Hepatic stellate cell (primary cell): Measurements from ENCODE around the gene CPLX3.

Source experiments
- DNase-seq: peaks from one replicate; pipeline ENCODE4 v3.0.0; 2011; ENCODE audit warnings: low spot score

CPLX3 gene

DNA sequence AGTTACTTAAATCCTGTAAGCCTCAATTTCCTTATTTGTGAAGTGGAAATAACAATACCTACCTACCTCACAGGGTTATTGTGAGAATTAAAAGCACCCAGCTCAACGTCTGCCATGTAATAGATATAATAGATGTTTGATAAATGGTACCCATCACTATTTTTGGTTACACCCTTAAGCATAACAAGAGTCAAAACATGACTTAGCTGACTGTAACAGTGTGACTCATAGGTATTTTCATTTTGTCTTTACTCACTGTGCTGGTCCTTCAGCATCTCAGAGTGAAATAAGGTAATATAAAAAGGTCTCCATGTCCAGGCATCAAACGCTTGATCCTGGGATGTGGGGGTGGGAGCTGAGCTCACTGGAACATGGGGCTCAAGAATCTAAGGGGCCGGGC is 3.1 kb downstream of the CPLX3 start:
- DNase-seq: peak; percentile 76

DNA sequence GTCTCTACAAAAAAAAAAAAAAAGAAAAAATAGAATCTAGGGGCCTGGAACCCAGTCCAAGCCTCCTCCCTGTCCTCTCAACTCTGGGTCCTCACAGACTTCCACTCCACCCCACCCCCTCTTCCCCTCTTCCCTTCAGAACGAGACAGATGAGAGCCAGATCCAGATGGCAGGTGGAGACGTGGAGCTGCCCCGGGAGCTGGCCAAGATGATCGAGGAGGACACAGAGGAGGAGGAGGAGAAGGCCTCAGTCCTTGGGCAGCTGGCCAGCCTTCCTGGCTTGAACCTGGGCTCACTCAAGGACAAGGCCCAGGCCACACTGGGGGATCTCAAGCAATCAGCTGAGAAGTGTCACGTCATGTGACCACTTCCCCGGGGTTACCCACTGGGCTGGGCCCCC is 3.6 kb downstream of the CPLX3 start:
- no peak for DNase-seq

DNA sequence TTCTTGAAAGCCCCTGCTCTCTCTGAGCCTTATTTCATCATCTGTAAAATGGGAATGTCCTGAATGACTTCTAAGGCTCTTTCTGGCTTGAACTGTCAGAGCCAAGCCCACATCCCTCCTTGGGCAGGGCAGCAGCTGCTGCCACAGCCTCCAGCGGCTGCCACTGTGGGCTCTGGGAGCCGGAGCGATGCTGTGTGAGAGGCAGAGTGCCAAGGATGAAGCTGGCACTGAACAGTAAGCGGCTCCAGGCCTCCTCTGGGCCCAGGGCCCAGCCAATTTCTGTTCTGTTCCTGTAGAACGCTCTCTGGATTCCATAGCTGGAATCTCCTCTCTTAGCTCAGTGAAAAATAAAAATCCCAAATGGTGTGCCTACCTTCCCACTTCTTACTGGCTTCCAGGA is 4.4 kb downstream of the CPLX3 start:
- DNase-seq: no peak

DNA sequence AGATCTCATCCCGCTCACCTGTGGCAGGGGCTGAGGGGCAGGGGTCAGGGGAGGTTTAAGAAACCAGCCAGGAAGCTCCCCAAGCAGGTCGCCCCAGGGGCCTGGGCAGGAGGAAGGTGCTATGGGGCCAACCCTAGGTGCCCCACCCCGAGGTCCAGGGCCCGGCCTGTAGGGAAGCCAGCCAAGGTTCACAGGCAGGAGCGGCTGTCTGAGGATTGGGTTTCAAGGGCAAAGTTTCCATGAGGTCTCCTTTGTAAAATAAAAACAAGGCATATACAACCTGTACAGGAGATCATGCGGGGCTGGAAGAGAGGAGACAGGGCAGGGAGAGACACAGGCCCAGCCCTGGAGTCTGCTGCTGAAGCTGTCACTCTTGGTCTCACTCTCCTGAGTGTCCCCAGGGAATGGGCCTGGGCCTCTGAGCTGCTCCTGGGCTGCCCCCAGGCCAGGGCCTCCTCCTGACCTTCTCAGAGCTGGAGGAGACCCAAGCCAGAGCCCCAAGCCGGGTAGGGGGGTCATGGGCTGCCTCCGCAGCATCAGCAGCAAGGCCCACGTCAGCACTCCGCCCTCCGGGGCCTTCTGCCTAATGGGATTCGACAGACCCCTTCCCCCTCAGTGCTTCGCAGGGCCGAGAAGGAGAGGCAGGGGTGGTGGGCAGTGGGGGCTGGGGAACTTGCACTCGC is 5.5 kb downstream of the CPLX3 start:
- DNase-seq: no peak

DNA sequence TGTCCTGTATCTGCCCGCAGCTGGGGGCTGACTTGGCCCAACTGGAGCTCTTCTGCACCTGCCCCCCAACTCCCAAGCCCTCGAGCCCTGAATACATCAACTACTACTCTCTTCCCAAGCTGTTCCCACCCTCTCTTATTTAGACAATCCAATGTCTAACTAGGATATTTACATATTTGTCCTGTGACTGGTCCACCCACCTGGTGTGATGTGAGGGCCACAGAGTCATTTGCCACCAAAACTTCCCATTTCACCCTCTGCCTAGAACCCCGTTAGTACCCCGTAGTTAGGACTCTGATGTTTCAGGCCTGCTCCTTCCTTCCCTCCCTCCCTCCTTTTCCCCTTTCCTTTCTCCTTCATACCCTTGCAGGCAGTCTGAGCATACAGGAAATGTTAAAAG is 6.4 kb downstream of the CPLX3 start:
- DNase-seq: no peak

DNA sequence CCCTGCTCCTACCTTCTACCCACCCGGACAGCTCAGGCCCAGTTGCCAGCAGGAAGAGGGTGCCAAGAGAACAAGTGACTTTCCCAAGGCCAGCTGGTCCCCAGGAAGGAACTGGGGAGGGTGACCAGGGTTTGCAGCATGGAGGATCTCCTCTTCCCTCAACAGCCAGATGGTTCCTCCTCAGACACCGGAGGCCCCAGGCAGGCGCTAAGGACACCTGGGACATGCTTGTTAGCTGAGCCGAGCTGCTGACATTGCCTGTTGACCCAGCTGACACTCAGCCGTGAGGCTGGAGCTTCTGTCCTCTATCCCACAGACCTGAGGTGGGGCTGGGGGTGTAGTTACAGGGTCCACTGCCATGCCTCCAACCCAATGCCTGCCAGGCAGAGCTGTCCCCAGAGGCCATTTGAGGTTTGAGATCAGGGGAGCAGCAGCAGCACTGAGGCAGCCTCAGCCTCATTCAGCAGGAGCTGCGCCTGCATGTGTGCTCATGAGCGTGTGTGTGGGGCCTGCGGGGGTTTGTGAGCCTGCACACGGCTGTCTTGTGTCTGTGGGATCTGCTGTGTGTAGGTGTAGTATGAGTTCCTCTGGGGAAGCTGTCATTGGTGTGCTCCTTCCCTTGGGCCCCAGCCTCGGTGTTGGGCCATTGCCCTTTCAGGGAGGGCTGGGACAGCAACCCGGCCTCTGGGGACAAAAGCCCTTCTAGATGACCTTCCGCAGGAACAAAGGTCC is 7.1 kb downstream of the CPLX3 start:
- no peak for DNase-seq

DNA sequence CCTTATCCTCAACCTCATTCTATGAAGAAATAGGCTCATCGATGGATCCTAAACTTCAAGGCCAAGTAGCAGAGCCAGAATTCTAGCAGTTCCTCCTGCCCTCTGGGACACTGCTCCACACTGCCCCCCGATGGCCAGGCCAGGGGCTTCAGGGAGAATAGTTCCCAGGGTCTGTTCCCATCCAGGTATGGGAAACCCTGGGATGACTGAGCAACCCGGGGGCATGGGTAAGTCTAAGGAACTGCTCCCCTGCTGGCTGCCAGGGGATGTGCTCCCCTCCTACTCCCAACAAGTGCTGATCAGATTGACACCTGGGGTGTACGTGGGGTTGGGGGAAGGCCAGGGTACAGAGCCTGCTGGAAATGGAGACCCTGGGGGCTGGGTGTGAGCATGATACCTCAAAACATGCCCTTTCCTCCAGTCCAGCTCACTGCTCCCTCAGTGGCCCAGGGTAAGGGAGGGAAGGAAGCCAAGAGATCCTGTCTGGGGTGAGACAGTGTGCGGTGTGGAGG is 8.9 kb downstream of the CPLX3 start:
- DNase-seq: peak; percentile 86

DNA sequence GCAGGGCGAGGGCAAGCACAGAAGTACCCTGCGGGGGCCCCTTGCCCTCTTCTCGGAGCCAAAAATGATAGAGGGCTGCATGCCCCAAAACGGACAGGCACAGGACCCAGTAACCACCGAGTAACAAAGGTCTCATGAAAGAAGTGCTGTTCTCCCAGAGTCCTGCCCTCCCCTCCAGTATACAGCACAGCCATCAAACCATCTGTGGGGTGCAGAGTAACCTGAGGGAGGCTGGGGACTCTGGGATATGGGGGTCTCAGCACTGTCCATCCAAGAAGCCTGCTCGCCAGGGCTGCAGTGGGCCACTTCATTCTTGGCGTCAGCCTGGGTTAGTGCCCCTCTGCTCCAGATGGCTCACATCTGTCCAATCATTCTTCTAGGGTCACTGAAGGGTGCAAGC is 10.4 kb downstream of the CPLX3 start:
- DNase-seq: peak; percentile 4

DNA sequence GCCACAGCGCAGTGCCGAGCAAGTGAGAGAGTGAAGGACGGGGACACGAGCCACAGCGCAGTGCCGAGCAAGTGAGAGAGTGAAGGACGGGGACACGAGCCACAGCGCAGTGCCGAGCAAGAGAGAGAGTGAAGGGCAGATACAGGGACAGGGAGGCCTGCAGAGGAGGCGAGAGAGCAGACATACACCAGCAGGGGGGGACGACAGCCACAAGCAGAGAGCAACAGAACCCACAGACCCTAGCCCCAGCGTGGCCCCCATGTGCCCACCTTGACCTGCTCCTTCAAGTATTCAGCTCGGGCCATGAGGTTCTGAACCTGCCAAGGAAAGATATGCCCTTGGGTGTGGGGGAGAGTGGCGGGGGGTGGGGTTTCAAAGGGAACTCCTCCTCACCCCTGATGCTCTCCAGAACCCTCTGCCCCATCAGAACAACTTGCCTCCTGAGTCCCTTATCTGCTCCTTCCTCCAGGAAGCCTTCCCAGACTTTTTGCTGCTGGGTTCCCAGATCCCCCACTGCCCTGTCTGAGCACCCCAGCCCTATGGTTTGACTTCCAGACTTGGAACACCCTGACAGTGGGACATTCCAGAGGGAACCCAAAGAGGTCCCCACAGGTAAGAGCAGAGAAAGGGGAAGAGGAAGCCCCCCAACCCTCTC is 11.2 kb downstream of the CPLX3 start:
- DNase-seq: peak; percentile 5

DNA sequence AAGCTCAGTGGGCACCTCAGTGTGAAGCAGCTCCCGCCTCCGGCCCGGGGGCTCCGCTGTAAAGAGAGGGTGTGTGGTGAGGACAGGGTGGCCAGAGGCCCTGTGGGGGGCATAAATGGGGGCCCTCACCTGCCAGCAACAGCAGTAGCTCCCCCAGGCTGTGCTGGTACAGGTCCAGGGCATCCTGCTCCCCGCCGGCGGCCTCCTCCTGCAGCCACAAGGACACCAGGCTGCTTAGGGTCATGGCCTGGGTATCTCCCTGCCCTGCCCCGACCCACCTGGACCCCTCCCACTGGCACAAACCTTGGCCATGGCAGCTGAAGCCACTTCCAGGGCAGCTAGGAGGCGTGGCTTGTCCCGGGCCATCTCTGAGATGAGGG is 11.7 kb downstream of the CPLX3 start:
- no peak for DNase-seq

DNA sequence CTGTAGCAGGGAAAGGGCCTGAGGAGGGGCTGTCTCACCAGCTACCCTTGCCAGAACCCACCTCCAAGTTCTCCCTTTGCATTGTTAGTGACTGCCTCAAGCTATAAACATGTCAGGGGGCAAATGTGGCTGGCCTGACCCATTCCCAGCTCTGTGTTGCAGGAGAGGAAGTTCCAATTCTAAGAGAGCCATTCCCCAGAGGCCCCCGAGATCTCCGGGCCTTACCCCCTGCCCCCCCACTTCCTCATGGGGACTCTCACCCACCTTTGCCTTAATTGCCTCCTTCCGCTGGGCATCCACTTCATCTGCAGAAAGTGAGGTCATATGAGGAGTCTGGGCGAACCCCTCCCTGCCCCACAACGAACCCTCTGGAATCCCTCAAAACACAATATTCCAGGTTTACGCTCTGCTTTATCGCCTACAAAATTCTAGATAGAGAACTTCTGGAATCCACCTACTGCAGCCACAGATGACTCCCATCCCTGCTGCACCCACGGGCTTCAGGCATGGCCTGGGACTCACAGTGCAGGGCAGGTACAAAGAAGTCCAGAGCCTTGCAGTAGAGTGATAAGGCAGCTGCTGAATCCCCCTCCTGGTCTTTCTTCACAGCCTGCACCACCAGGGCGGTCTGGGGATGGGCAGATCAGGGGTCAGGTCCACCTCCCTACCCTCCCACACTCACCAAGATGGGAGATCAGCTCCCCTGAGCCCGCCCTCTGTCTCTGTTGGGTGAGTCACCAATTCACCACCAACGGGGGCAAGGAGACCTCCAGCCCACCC is 12.5 kb downstream of the CPLX3 start:
- DNase-seq: no peak

DNA sequence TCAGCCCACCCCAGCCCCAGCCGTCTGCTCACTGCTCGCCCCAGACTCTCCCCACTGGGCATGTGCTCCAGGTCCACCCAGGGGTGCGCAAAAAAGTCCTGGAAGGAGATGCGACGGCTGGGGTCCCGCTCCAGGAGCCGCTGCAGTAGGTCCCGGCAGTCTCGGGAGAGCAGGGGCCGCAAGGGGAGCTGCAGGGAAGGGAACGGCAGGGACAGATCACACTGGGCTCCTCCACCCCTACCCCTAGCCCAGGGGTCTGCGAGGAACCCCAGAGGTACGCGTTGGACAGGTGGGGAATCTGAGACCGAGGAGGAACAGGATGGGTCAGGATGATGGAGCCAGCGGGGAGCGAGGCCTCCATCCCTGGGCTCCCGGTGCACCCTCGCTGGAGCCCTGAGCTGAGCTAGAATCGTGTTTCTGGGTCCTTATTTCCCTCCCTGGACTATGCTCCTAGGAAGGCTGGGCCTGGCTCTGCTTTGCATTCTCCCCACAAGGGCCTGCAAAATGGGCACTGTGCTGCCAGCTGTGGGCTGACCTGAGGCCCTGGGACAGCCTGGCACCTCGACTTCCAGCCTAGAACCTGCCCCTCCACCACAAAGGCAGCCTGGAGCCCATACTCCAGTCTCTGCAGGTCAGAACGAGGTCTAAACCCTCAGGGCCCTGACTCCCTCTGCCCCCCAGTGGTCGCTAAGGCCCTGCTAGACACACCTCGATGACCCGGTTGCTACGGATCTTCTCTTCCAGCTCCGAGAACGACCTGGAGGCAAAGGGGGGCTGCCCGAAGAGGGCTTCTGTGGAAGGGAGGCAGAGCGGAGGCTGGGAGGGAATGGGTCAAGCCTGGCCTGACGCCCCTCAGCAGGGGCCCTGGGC is 13.3 kb downstream of the CPLX3 start:
- DNase-seq: peak; percentile 9

DNA sequence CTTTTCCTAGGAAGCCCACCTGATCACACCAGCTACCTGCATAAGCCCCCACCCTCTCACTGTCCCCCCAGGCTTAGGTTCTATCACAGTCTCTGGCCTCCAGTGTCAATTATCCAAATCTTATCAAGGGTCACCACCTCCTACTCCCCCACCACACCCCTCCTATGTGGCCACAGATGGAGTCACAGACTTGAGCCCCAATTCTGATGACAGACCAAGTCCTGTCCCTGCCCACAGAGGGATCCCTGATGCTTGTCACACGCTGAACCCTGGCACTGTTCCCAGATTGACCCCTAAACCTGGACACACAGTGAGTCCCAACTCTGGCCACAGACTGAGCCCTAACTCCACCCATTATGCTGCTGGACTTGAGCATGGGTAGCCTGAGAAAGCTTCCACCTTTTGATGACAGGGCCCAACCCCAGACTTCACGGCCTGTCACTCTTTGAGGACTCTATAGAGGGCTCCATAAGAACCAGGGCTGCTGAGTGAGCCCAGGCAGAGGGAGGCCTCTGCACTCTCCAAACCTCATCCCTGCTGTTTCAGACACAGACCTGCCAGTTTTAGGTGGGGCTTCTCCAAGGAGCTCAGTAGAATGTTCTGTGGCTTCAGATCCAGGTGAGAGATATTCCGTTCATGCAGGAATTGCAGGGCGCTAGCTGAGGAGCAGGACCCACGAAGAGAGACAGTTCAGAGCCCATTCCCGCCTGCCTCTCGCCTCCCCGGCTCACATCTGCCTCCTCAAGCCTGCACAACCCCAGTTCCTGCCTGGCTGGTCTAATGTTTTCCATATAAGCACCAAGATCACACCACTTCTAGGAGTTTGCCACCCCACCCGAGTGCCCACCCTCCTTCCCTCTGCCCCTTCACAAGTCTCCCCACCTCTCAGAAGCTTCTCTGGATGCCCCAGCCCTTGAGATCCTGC is 14.7 kb downstream of the CPLX3 start:
- DNase-seq: peak; percentile 4

DNA sequence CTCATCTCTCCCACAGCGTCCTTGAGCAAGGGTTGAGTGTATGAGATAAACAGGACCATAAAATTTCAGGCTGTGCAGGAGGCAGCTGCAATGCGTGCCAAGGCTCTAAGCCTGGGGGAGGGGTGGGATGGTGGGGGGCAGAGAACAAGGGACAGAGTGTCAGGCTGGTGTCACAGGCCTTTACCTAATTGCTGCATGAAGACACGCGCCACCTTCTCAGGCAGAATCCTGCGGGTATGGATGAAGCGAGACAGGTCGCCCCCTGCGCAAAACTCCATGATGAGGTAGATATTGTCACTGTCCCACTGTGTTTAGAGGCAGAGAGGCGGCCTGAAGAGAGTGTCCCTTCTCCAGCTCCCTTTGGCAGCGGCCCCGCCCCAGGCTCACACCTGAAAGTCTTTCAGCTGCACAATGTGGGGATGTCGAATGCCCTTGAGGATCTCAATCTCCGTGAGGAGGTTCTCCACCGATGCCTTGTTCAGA is 15.5 kb downstream of the CPLX3 start:
- DNase-seq: no peak

DNA sequence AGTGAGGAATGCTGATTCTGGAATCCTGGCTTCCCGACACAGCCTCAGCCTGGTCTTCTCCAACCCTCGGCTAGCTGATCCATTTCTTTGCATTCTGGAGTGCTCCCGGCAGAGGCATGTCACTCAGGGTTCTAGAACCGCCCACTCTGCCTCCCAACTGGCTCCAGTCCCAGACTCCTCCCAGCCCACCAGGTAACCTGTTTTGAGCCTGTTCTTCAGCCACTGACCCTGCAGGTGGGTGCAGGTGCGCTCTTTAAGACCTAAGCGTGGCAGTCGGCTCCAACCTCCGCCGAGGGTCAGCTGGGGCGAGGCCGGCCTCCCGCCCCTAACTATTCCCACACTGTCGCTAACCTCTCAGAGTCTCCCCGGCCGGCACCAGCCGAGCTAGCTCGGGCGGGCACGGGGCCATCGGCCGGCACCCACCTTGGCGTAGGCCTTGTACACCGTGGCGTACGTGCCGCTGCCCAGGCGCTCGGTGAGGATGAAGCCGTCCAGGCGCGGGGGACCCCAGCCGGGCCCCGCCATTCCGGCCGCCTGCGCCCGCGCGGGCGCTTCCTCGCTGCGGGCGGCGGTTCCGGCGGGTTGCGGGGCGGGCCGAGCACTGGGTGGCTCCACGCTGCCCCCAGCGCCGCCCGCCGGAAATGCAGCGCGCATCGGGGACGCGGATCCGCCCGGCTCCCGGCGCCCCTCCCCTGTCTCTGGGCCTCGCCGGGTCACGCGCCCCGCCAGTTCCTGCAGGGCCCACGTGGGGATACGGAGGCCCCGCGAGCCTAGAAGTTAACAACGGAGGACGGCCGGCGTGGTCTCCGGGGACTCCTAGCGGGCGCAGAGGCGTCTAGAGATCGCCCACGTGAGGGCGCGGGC is 16.4 kb downstream of the CPLX3 start, which contains the start of gene ULK3:
TSS of gene ULK3 (minus strand) at position 576 of the 864 bp plus-strand sequence. CDS start at position 525, 51 bp downstream.
- DNase-seq: peak; percentile 97

DNA sequence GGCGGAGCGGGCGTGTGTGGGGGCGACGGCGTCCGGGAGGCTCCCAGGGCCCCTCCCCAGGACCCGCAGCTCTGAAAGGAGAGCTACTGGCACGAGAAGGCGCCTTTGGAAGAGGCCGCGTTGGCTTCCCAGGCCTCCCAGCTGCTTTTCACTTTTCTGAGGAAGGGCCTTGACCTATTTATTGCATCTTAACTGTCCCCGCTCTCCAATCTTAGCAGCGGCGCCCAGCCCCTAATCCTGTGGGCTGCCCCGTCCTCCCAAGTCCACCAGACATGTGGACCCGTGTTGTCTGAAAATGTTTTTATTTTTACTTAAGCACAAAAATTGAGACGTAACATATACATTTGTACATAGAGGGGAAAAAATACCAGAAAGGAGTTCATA is 17.0 kb downstream of the CPLX3 start:
- DNase-seq: no peak

DNA sequence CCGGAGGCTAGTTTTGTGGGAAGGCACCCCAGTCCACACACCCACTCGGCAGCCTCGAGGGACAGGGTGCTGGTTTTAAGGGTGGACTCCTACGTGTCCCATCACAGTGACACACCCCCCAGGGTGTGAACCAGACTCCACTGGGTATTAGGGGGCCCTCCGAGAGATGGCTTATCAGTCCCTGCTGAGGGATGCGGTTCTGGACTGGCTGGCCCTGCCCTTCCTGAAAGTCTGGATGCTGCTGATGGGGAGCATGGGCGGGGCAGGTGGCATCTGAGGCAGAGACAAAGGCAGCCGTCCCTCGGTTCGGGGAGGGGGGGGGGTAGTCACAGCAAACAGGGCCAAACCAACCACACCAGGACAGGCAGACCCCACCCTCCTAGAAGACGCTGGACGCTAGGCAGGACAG is 17.5 kb downstream of the CPLX3 start:
- DNase-seq: no peak

DNA sequence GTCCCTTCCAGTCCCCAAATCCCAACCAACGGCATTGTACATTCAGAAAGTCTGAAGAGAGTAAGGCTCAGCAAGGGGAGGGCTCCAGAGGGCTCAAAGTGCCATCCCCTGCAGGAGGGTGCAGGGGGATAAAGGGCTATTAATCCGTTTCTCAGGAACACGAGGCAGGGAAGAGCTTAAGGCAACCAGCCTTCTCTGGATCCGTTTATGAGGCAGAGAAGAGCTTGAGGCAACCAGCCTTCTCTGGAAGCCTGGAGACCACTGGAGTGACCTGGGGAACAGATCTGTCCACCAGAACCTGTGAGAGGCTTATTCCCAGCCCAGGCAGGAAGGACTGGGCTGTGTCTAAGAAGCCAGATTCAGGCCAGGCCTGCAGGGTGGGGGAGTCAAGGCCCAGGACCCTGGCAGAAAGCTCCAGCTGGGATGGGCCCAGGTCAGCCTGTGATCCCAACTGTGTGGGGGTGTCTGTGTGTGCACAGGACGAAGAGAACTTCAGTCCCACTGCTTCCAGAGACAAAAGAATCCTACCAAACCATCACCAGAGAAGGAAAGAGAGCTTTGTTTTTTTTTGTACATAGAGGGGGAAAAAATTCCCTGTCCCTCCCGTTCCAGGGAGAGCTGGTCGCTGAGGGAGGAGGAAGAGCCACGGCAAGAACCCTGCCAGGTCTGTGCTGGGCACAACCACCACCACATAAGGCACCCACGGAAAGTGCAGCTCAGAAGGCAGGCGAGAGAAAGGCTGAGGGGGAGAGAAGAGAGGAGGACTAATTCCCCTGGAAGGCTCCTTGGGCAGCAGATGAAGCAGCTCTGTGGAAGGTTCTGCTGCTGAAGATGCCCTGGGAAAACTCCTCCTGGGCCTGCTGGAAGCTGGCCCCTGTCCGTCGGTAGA is 18.1 kb downstream of the CPLX3 start:
- no peak for DNase-seq
